ENCODE measurements around the gene CASD1. TPM values are rescaled to one million over a fixed set of nuclear protein-coding genes. Genes with fewer than 3 reads are reported as not detected.

The CASD1 gene
- total RNA-seq, 1 donor from 2014 or later, result 93.5 TPM

- peak overlapping the region; percentile 53 for H3K4me2 ChIP-seq
- Mint-ChIP-seq H3K36me3 (peaks cover 27% of the 10 kb centered on the region), H3K27ac (no peak overlapping the region), H3K27me3 (ENCODE audit: insufficient read depth, low read depth) (no peaks in the 10 kb centered on the region), H3K9me3 (peaks cover 10% of the 10 kb centered on the region), H3K4me3 (no peak overlapping the region), H3K4me1 (peaks cover 4% of the 10 kb centered on the region)
- H3K9me3 ChIP-seq (ENCODE audit: low read depth), result no peaks in the 10 kb centered on the region
- peak overlapping the region; percentile 87 for H3K27ac ChIP-seq
- H3K4me1 ChIP-seq, result peaks cover 58% of the 10 kb centered on the region
- H3K9ac ChIP-seq, result no peak overlapping the region
- H4K20me1 ChIP-seq (ENCODE audit: low read depth), result no peaks in the 10 kb centered on the region
- H3F3A ChIP-seq (ENCODE audit: low read depth), result peaks cover 48% of the 10 kb centered on the region
- DNase-seq (ENCODE audit: low spot score), result peak; percentile 56
- no peak for TF ChIP-seq EZH2phosphoT487 (IDR thresholded peaks at IDR 0.05)
- no peak for TF ChIP-seq CTCF (IDR thresholded peaks at IDR 0.05)
- no peak for TF ChIP-seq EZH2 (IDR thresholded peaks at IDR 0.05)
- H3K79me2 ChIP-seq (ENCODE audit: low read depth), result no peaks in the 10 kb centered on the region
- no peak overlapping the region for H3K4me3 ChIP-seq
- H3K36me3 ChIP-seq, result no peaks in the 10 kb centered on the region
- no peaks in the 10 kb centered on the region for H3K27me3 ChIP-seq
- H2AFZ ChIP-seq (replicated peaks), result no peak overlapping the region
Observed at GRCh38 chr7:94590526-94591162, 81.0 kb downstream of the CASD1 start.

GRCh38 chr7:94591176-94591575 lies 81.6 kb downstream of the CASD1 start:
- Mint-ChIP-seq H3K27me3 (ENCODE audit: insufficient read depth, low read depth) (no peaks in the 10 kb centered on the region), H3K4me1 (peaks cover 4% of the 10 kb centered on the region), H3K36me3 (peaks cover 29% of the 10 kb centered on the region), H3K9me3 (peaks cover 10% of the 10 kb centered on the region), H3K4me3 (no peak overlapping the region), H3K27ac (no peak overlapping the region)
- Histone ChIP-seq H4K20me1 (ENCODE audit: low read depth) (no peaks in the 10 kb centered on the region), H3K4me2 (peak overlapping the region; percentile 53), H3K36me3 (no peaks in the 10 kb centered on the region), H3K4me1 (peaks cover 58% of the 10 kb centered on the region), H3K27me3 (no peaks in the 10 kb centered on the region), H3K9ac (no peak overlapping the region), H3K27ac (peak overlapping the region; percentile 87), H3K4me3 (no peak overlapping the region), H3F3A (ENCODE audit: low read depth) (peaks cover 48% of the 10 kb centered on the region), H3K9me3 (ENCODE audit: low read depth) (no peaks in the 10 kb centered on the region), H3K79me2 (ENCODE audit: low read depth) (no peaks in the 10 kb centered on the region), H2AFZ (replicated peaks) (no peak overlapping the region)
- TF ChIP-seq EZH2phosphoT487 (IDR thresholded peaks at IDR 0.05) (no peak), CTCF (IDR thresholded peaks at IDR 0.05) (no peak), EZH2 (IDR thresholded peaks at IDR 0.05) (no peak)
- no peak for DNase-seq (ENCODE audit: low spot score)

- Histone ChIP-seq H3K4me3 (no peak overlapping the region), H3K4me2 (no peak overlapping the region), H2AFZ (replicated peaks) (no peak overlapping the region), H3F3A (ENCODE audit: low read depth) (peaks cover 24% of the 10 kb centered on the region), H3K4me1 (peaks cover 39% of the 10 kb centered on the region), H3K9ac (no peak overlapping the region), H3K9me3 (ENCODE audit: low read depth) (no peaks in the 10 kb centered on the region), H3K79me2 (ENCODE audit: low read depth) (no peaks in the 10 kb centered on the region), H3K27me3 (no peaks in the 10 kb centered on the region), H4K20me1 (ENCODE audit: low read depth) (no peaks in the 10 kb centered on the region), H3K36me3 (peaks cover 11% of the 10 kb centered on the region), H3K27ac (no peak overlapping the region)
- TF ChIP-seq EZH2phosphoT487 (IDR thresholded peaks at IDR 0.05) (no peak), EZH2 (IDR thresholded peaks at IDR 0.05) (no peak), CTCF (IDR thresholded peaks at IDR 0.05) (no peak)
- H3K27me3 Mint-ChIP-seq (ENCODE audit: insufficient read depth, low read depth), result no peaks in the 10 kb centered on the region
- H3K4me1 Mint-ChIP-seq, result peaks cover 4% of the 10 kb centered on the region
- peaks cover 19% of the 10 kb centered on the region for H3K36me3 Mint-ChIP-seq
- H3K9me3 Mint-ChIP-seq, result peaks cover 4% of the 10 kb centered on the region
- no peak for DNase-seq (ENCODE audit: low spot score)
- H3K4me3 Mint-ChIP-seq, result no peak overlapping the region
- no peak overlapping the region for H3K27ac Mint-ChIP-seq
Observed at GRCh38 chr7:94594882-94595281, 85.3 kb downstream of the CASD1 start.
